Body of pancreas (tissue), 4 donors: ENCODE data around the gene UNC5A.

Experiments
- CTCF ChIP-seq, 7 experiments: fragments of 450-650 bp in 4 of 7; fragments of 200-600 bp in 3 of 7; sonication (generic) in 3 of 7; IDR thresholded peaks; one replicate each; pipeline ENCODE4 v1.5.1; 2016 to 2019; ENCODE audit warnings: antibody characterized with exemption in 7 of 7
- POLR2A ChIP-seq, 3 donors: fragments of 450-650 bp; IDR thresholded peaks; one replicate each; pipeline ENCODE4 v1.6.1; 2016; ENCODE audit warnings: antibody characterized with exemption in 3 of 3, mild to moderate bottlenecking in 2 of 3

- TF ChIP-seq CTCF (IDR thresholded peaks at IDR 0.05) (no peak), POLR2A (IDR thresholded peaks at IDR 0.05) (no peak)
Measured at GRCh38 chr5:176822041-176822792, 11.9 kb downstream of the UNC5A start.
